ENCODE data around the gene TFAP2D.

The TFAP2D gene

GRCh38 chr6:50718566-50718965 lies 5.2 kb downstream of the TFAP2D start:
- in situ Hi-C loops (cut with HindIII; ENCODE audit: low sequenced_read_pairs): no loop called here

GRCh38 chr6:50720623-50721022 lies 7.3 kb downstream of the TFAP2D start:
- in situ Hi-C loops (cut with HindIII; ENCODE audit: low sequenced_read_pairs): no loop called here

GRCh38 chr6:50721978-50722377 lies 8.7 kb downstream of the TFAP2D start:
- in situ Hi-C loops (cut with HindIII; ENCODE audit: low sequenced_read_pairs): no loop called here

GRCh38 chr6:50722829-50723554 lies 9.7 kb downstream of the TFAP2D start:
- in situ Hi-C loops (cut with HindIII; ENCODE audit: low sequenced_read_pairs): no loop called here

GRCh38 chr6:50724381-50725124 lies 11.2 kb downstream of the TFAP2D start:
- in situ Hi-C loops (cut with HindIII; ENCODE audit: low sequenced_read_pairs): no loop called here

GRCh38 chr6:50734488-50734887 lies 21.2 kb downstream of the TFAP2D start:
- in situ Hi-C loops (cut with HindIII; ENCODE audit: low sequenced_read_pairs): no loop called here

GRCh38 chr6:50742161-50742560 lies 28.8 kb downstream of the TFAP2D start:
- in situ Hi-C loops (cut with HindIII; ENCODE audit: low sequenced_read_pairs): no loop called here

GRCh38 chr6:50744976-50745375 lies 31.6 kb downstream of the TFAP2D start:
- in situ Hi-C loops (cut with HindIII; ENCODE audit: low sequenced_read_pairs): no loop called here

GRCh38 chr6:50762798-50763197 lies 49.5 kb downstream of the TFAP2D start:
- in situ Hi-C loops (cut with HindIII; ENCODE audit: low sequenced_read_pairs): no loop called here

- in situ Hi-C loops (cut with HindIII; ENCODE audit: low sequenced_read_pairs): no loop called here
Observed at GRCh38 chr6:50778696-50779095, 65.4 kb downstream of the TFAP2D start.

GRCh38 chr6:50780382-50780781 lies 67.1 kb downstream of the TFAP2D start:
- in situ Hi-C loops (cut with HindIII; ENCODE audit: low sequenced_read_pairs): no loop called here

GRCh38 chr6:50785921-50786320 lies 72.6 kb downstream of the TFAP2D start:
- in situ Hi-C loops (cut with HindIII; ENCODE audit: low sequenced_read_pairs): no loop called here

GRCh38 chr6:50791900-50792508 lies 78.7 kb downstream of the TFAP2D start:
- in situ Hi-C loops (cut with HindIII; ENCODE audit: low sequenced_read_pairs): no loop called here

GRCh38 chr6:50792771-50793170 lies 79.4 kb downstream of the TFAP2D start:
- in situ Hi-C loops (cut with HindIII; ENCODE audit: low sequenced_read_pairs): no loop called here

GRCh38 chr6:50795574-50795973 lies 82.2 kb downstream of the TFAP2D start:
- in situ Hi-C loops (cut with HindIII; ENCODE audit: low sequenced_read_pairs): no loop called here

- in situ Hi-C loops (cut with HindIII; ENCODE audit: low sequenced_read_pairs): no loop called here
Observed at GRCh38 chr6:50804283-50804682, 91.0 kb downstream of the TFAP2D start.

- in situ Hi-C loops (cut with HindIII; ENCODE audit: low sequenced_read_pairs): no loop called here
Observed at GRCh38 chr6:50807035-50807434, 93.7 kb downstream of the TFAP2D start.

- in situ Hi-C loops (cut with HindIII; ENCODE audit: low sequenced_read_pairs): loop anchor here (10.0 kb wide), 1 partner anchor 199 kb away; no protein-coding TSS in a partner anchor
Observed at GRCh38 chr6:50815436-50816114, 102.2 kb downstream of the TFAP2D start.

GRCh38 chr6:50816115-50816675 lies 102.9 kb downstream of the TFAP2D start:
- in situ Hi-C loops (cut with HindIII; ENCODE audit: low sequenced_read_pairs): loop anchor here (10.0 kb wide), 1 partner anchor 199 kb away; no protein-coding TSS in a partner anchor

GRCh38 chr6:50816947-50817645 lies 103.8 kb downstream of the TFAP2D start:
- in situ Hi-C loops (cut with HindIII; ENCODE audit: low sequenced_read_pairs): loop anchor here (10.0 kb wide), 1 partner anchor 198 kb away; no protein-coding TSS in a partner anchor
